DND-41 (cell line): ENCODE results near the gene TUBB3.
A peak's percentile ranks its signal among the peaks of the same experiment; 100 is the strongest.

ENCODE experiments used
- ATAC-seq: fragments of 200-7000 bp; cut with Tn5 transposase; 3 replicates; pipeline ENCODE4 v1.9.1; 2021; ENCODE audit warnings: low read depth; ENCODE audit not compliant: insufficient read depth
- DNase-seq: peaks from one replicate; pipeline ENCODE4 v3.0.0-alpha.2; 2020
- H2AFZ ChIP-seq: 2 replicates; pipeline ENCODE4 v1.6.0; 2012; ENCODE audit warnings: low read depth, low read length
- H3K27ac ChIP-seq: 2 replicates; pipeline ENCODE4 v1.5.1; 2012; ENCODE audit warnings: low read length, inconsistent platforms
- H3K27me3 ChIP-seq: fragments of 200-600 bp; sonication (generic); 2 replicates; pipeline ENCODE4 v1.6.0; 2012; ENCODE audit warnings: low read length, mild to moderate bottlenecking, inconsistent platforms; ENCODE audit not compliant: insufficient read depth, poor library complexity
- H3K36me3 ChIP-seq: 2 replicates; pipeline ENCODE4 v1.5.1; 2012; ENCODE audit warnings: low read length, inconsistent platforms; ENCODE audit not compliant: insufficient read depth
- H3K4me1 ChIP-seq: 2 replicates; pipeline ENCODE4 v1.5.1; 2012; ENCODE audit warnings: mild to moderate bottlenecking, low read length; ENCODE audit not compliant: insufficient read depth
- H3K4me2 ChIP-seq: 2 replicates; pipeline ENCODE4 v1.6.0; 2012; ENCODE audit warnings: mild to moderate bottlenecking, moderate library complexity, low read length, inconsistent platforms; ENCODE audit not compliant: insufficient read depth
- H3K4me3 ChIP-seq, 2 experiments: fragments of 200-600 bp in 1 of 2; shearing (Covaris generic) in 1 of 2; 2 replicates each; pipeline ENCODE4 v1.5.1; 2012 to 2016; ENCODE audit warnings: inconsistent platforms in 2 of 2, low read length in 2 of 2, mild to moderate bottlenecking in 2 of 2, low read depth in 1 of 2, moderate library complexity in 1 of 2
- H3K79me2 ChIP-seq: 2 replicates; pipeline ENCODE4 v1.6.0; 2012; ENCODE audit warnings: low read length, inconsistent platforms; ENCODE audit not compliant: insufficient read depth
- H3K9ac ChIP-seq: 2 replicates; pipeline ENCODE4 v1.6.0; 2012; ENCODE audit warnings: low read depth, mild to moderate bottlenecking, inconsistent platforms, low read length, moderate library complexity
- H3K9me3 ChIP-seq: 2 replicates; pipeline ENCODE4 v1.5.1; 2012; ENCODE audit warnings: low read length, moderate library complexity, mild to moderate bottlenecking, inconsistent platforms; ENCODE audit not compliant: insufficient read depth, severe bottlenecking
- H4K20me1 ChIP-seq: 2 replicates; pipeline ENCODE4 v1.6.0; 2012; ENCODE audit warnings: low read length; ENCODE audit not compliant: insufficient read depth
- EZH2 ChIP-seq: IDR thresholded peaks from 3 replicates; pipeline ENCODE4 v1.6.1; 2012; ENCODE audit warnings: borderline replicate concordance, low read depth, mild to moderate bottlenecking, moderate library complexity, low read length, inconsistent platforms; ENCODE audit not compliant: severe bottlenecking
- TF ChIP-seq, protein P1 (sequence below): IDR thresholded peaks from 2 replicates; pipeline ENCODE4 v1.5.1; 2012; ENCODE audit warnings: borderline replicate concordance, low read length, moderate library complexity, mild to moderate bottlenecking; ENCODE audit not compliant: poor library complexity, severe bottlenecking; ENCODE audit errors: extremely low read depth

TUBB3 gene

GRCh38 chr16:89903908-89904515 lies 19.1 kb upstream of the TUBB3 start:
- Histone ChIP-seq H3K36me3 (peaks cover 76% of the 10 kb centered on the region), H3K9ac (no peak overlapping the region), H3K27ac (no peak overlapping the region), H3K27me3 (no peaks in the 10 kb centered on the region), H3K4me3 (no peak overlapping the region), H3K79me2 (no peaks in the 10 kb centered on the region), H3K4me1 (no peaks in the 10 kb centered on the region), H4K20me1 (peaks cover 19% of the 10 kb centered on the region), H2AFZ (no peak overlapping the region), H3K4me2 (no peak overlapping the region), H3K9me3 (no peaks in the 10 kb centered on the region)
- DNase-seq (no peak), ATAC-seq (no peak)
- TF ChIP-seq EZH2 = no peak
- TF ChIP-seq, protein P1, sequence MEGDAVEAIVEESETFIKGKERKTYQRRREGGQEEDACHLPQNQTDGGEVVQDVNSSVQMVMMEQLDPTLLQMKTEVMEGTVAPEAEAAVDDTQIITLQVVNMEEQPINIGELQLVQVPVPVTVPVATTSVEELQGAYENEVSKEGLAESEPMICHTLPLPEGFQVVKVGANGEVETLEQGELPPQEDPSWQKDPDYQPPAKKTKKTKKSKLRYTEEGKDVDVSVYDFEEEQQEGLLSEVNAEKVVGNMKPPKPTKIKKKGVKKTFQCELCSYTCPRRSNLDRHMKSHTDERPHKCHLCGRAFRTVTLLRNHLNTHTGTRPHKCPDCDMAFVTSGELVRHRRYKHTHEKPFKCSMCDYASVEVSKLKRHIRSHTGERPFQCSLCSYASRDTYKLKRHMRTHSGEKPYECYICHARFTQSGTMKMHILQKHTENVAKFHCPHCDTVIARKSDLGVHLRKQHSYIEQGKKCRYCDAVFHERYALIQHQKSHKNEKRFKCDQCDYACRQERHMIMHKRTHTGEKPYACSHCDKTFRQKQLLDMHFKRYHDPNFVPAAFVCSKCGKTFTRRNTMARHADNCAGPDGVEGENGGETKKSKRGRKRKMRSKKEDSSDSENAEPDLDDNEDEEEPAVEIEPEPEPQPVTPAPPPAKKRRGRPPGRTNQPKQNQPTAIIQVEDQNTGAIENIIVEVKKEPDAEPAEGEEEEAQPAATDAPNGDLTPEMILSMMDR = no peak

DNA sequence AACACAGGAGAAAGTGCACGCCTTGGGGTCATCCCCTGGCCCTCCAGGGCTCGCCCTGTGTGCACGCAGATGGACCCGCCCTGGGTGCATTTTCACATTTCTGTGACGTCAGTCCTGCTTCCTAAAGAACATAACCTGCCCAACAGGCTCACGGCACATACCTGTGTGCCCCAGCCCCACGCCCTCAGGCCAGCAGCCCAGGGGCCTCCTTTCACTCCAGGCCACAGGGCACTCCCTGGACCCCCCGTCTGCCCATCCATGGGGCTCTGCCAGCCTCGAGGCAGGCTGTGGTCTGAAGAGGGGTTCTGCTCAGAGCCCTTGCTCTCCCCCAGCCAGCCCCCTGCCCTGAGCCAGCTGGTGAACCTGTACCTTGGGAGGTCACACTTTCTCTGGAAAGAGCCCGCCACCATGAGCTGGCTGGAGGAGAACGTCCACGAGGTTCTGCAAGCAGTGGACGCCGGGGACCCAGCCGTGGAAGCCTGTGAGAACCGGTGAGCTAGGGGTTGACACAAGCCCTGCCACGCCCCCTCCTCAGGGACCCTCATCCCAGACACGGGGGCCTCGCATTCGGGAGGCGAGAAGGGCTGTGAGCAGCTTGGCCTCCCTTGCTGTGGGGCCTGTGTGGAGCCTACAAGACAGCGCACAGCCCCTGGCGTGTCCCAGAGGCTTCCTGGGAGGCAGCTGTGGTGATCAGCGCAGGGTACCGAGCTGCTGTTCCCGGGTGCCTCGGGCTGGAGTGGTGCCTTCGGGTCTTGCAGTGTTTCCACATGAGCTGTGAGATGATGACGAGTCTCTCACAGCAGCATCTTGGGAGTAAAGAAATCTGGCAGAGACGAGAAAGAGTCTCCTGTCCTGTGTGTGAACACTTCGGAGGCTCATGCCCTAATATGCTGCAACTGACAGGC lies 18.3 kb upstream of the TUBB3 start:
- Histone ChIP-seq H4K20me1 (peaks cover 21% of the 10 kb centered on the region), H3K4me2 (no peak overlapping the region), H3K27ac (no peak overlapping the region), H3K79me2 (no peaks in the 10 kb centered on the region), H3K27me3 (no peaks in the 10 kb centered on the region), H3K4me1 (no peaks in the 10 kb centered on the region), H3K9ac (no peak overlapping the region), H3K4me3 (no peak overlapping the region), H3K9me3 (no peaks in the 10 kb centered on the region), H3K36me3 (peaks cover 75% of the 10 kb centered on the region), H2AFZ (no peak overlapping the region)
- DNase-seq = no peak
- TF ChIP-seq, protein P1 = no peak
- no peak for TF ChIP-seq EZH2
- peak; percentile 12; the same call in 2 of the 3 replicates for ATAC-seq

DNA sequence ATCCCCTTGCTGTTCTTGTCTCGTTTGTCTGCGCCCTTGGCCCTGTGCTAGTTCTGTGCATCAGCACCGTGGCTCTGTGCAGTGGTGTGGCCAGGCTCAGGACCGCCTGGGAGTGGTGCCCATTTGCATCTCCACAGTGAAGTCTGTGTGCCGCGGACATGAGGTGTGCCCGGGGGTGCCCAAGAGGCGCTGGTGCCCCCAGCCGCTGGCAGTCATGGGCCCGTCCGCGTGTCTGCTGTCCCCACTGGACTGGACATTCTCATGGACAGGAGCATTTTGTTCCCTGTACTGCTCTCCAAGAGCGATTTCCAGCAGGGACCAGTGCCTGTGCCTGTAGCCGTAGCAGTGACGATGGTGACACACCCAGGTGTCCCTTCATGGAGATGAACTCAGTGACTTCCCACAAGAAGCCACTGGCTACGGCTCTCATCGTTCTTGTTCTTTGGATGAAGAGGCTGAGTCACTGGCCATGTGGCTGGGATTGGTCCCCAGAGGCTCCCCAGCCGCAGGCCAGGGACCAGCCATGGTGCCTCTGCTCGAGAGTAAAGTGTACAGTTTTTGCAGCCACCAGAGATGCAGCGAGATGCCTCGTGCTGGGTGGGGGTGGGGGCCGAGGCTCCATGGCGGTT lies 17.5 kb upstream of the TUBB3 start:
- Histone ChIP-seq H3K4me1 (no peaks in the 10 kb centered on the region), H3K4me2 (no peak overlapping the region), H2AFZ (no peak overlapping the region), H3K4me3 (no peak overlapping the region), H3K79me2 (no peaks in the 10 kb centered on the region), H3K27ac (no peak overlapping the region), H3K9ac (no peak overlapping the region), H4K20me1 (peaks cover 23% of the 10 kb centered on the region), H3K27me3 (no peaks in the 10 kb centered on the region), H3K36me3 (peaks cover 75% of the 10 kb centered on the region), H3K9me3 (no peaks in the 10 kb centered on the region)
- ATAC-seq = no peak
- TF ChIP-seq, protein P1 = no peak
- DNase-seq = no peak
